VCaP (cell line): Measurements from ENCODE around the gene GPC1.

ENCODE experiments used
- H3K27ac ChIP-seq: fragments of 450-650 bp; 2 replicates; pipeline ENCODE4 v1.5.1; 2017
- CTCF ChIP-seq: fragments of 450-650 bp; conservative IDR thresholded peaks from 2 replicates; pipeline ENCODE4 v1.5.1; 2017; ENCODE audit warnings: mild to moderate bottlenecking, moderate library complexity

GPC1 gene

GRCh38 chr2:240512666-240513535 is 77.4 kb downstream of the GPC1 start:
- no peak for TF ChIP-seq CTCF
- H3K27ac ChIP-seq, result no peak overlapping the region

- H3K27ac ChIP-seq, result no peak overlapping the region
- peak; percentile 47 for TF ChIP-seq CTCF
These were observed 78.3 kb downstream of the GPC1 start for GRCh38 chr2:240513549-240514287.

- TF ChIP-seq CTCF, result no peak
- no peak overlapping the region for H3K27ac ChIP-seq
These were observed 79.2 kb downstream of the GPC1 start for GRCh38 chr2:240514631-240515030.

GRCh38 chr2:240517342-240517741 is 81.9 kb downstream of the GPC1 start:
- no peak for TF ChIP-seq CTCF
- no peak overlapping the region for H3K27ac ChIP-seq
